ENCODE measurements around the gene SF1. TPM values are rescaled to one million over a fixed set of nuclear protein-coding genes. Genes with fewer than 3 reads are reported as not detected.
A peak's percentile ranks its signal among the peaks of the same experiment; 100 is the strongest.

SF1 gene
- total and polyA plus RNA-seq, 5 donors from 2014 or later, result 75.0 to 1,361 (median 91.8) TPM

GRCh38 chr11:64747961-64748665 lies 30.2 kb downstream of the SF1 start:
- peak overlapping the region in 3 of 4 donors; percentile 48 to 81 (median 77) for H3K4me3 Mint-ChIP-seq
- Histone ChIP-seq H3K9me3 (ENCODE audit: control insufficient read depth in 2 of 2, low read length in 2 of 2) (no peaks in the 10 kb centered on the region), H3K27ac (ENCODE audit: insufficient read depth, low read length, poor library complexity, severe bottlenecking) (no peak overlapping the region), H3K4me1 (ENCODE audit: control insufficient read depth, insufficient read depth, low read length, poor library complexity, severe bottlenecking) (peaks cover 35% of the 10 kb centered on the region), H3K36me3 (ENCODE audit: control insufficient read depth, insufficient read depth, low read length) (peaks cover 9% of the 10 kb centered on the region), H3K4me3 (ENCODE audit: low read depth, low read length) (no peak overlapping the region), H3K27me3 (ENCODE audit: control insufficient read depth, insufficient read depth, low read length) (no peaks in the 10 kb centered on the region)
- H3K9me3 Mint-ChIP-seq, result peaks cover 0 to 1% (median 0%) of the 10 kb centered on the region in 7 donors
- ATAC-seq (ENCODE audit: low read depth in 2 of 2) (no peak), DNase-seq (no peak)
- peaks cover 5% of the 10 kb centered on the region for H3K27me3 Mint-ChIP-seq
- peak overlapping the region; percentile 17 to 91 (median 83) for H3K27ac Mint-ChIP-seq
- H3K36me3 Mint-ChIP-seq, result peaks cover 20% of the 10 kb centered on the region
- peaks cover 5 to 54% (median 25%) of the 10 kb centered on the region in 4 donors for H3K4me1 Mint-ChIP-seq

- H3K36me3 ChIP-seq (ENCODE audit: control insufficient read depth, insufficient read depth, low read length), result peaks cover 3% of the 10 kb centered on the region
- peak overlapping the region; percentile 65 to 94 (median 76) for H3K4me3 Mint-ChIP-seq
- ATAC-seq (ENCODE audit: low read depth in 2 of 2) (no peak), DNase-seq (no peak)
- no peaks in the 10 kb centered on the region for H3K27me3 ChIP-seq (ENCODE audit: control insufficient read depth, insufficient read depth, low read length)
- H3K27ac Mint-ChIP-seq, result peak overlapping the region; percentile 43 to 99 (median 89)
- H3K9me3 ChIP-seq (ENCODE audit: control insufficient read depth in 2 of 2, low read length in 2 of 2), result no peaks in the 10 kb centered on the region
- peak overlapping the region; percentile 93 for H3K27ac ChIP-seq (ENCODE audit: insufficient read depth, low read length, poor library complexity, severe bottlenecking)
- H3K4me3 ChIP-seq (ENCODE audit: low read depth, low read length), result no peak overlapping the region
- peaks cover 0 to 1% (median 0%) of the 10 kb centered on the region in 7 donors for H3K9me3 Mint-ChIP-seq
- peaks cover 9% of the 10 kb centered on the region for H3K36me3 Mint-ChIP-seq
- H3K4me1 ChIP-seq (ENCODE audit: control insufficient read depth, insufficient read depth, low read length, poor library complexity, severe bottlenecking), result peaks cover 50% of the 10 kb centered on the region
- peaks cover 5% of the 10 kb centered on the region for H3K27me3 Mint-ChIP-seq
- H3K4me1 Mint-ChIP-seq, result peaks cover 5 to 47% (median 27%) of the 10 kb centered on the region in 4 donors
These were observed 31.9 kb downstream of the SF1 start for GRCh38 chr11:64746486-64746885.

- ATAC-seq (ENCODE audit: low read depth in 2 of 2), result peak; percentile 30 to 39
- Histone ChIP-seq H3K27me3 (ENCODE audit: control insufficient read depth, insufficient read depth, low read length) (no peaks in the 10 kb centered on the region), H3K4me1 (ENCODE audit: control insufficient read depth, insufficient read depth, low read length, poor library complexity, severe bottlenecking) (peaks cover 57% of the 10 kb centered on the region), H3K9me3 (ENCODE audit: control insufficient read depth in 2 of 2, low read length in 2 of 2) (no peaks in the 10 kb centered on the region), H3K4me3 (ENCODE audit: low read depth, low read length) (peak overlapping the region; percentile 70), H3K27ac (ENCODE audit: insufficient read depth, low read length, poor library complexity, severe bottlenecking) (peak overlapping the region; percentile 93), H3K36me3 (ENCODE audit: control insufficient read depth, insufficient read depth, low read length) (peaks cover 5% of the 10 kb centered on the region)
- Mint-ChIP-seq H3K9me3 (peaks cover 0 to 1% (median 0%) of the 10 kb centered on the region in 7 donors), H3K4me3 (peak overlapping the region; percentile 94 to 99 (median 96)), H3K27me3 (peaks cover 5% of the 10 kb centered on the region), H3K4me1 (peaks cover 3 to 49% (median 30%) of the 10 kb centered on the region in 4 donors), H3K36me3 (peaks cover 11% of the 10 kb centered on the region), H3K27ac (peak overlapping the region; percentile 98 to 99 (median 99))
- peak; percentile 68 to 91 (median 86) for DNase-seq
These were observed 32.6 kb downstream of the SF1 start for GRCh38 chr11:64745521-64746328.

- ATAC-seq (ENCODE audit: low read depth in 2 of 2) (peak; percentile 37 to 45), DNase-seq (peak; percentile 72 to 95 (median 92))
- Mint-ChIP-seq H3K4me1 (peaks cover 0 to 50% (median 30%) of the 10 kb centered on the region in 4 donors), H3K36me3 (peaks cover 13% of the 10 kb centered on the region), H3K27ac (peak overlapping the region; percentile 98 to 99 (median 99)), H3K4me3 (peak overlapping the region; percentile 94 to 99 (median 96)), H3K27me3 (peaks cover 5% of the 10 kb centered on the region), H3K9me3 (peaks cover 0 to 1% (median 0%) of the 10 kb centered on the region in 7 donors)
- H3K4me3 ChIP-seq (ENCODE audit: low read depth, low read length), result peak overlapping the region; percentile 70
- peaks cover 51% of the 10 kb centered on the region for H3K4me1 ChIP-seq (ENCODE audit: control insufficient read depth, insufficient read depth, low read length, poor library complexity, severe bottlenecking)
- H3K27me3 ChIP-seq (ENCODE audit: control insufficient read depth, insufficient read depth, low read length), result no peaks in the 10 kb centered on the region
- peaks cover 11% of the 10 kb centered on the region for H3K36me3 ChIP-seq (ENCODE audit: control insufficient read depth, insufficient read depth, low read length)
- peak overlapping the region; percentile 93 for H3K27ac ChIP-seq (ENCODE audit: insufficient read depth, low read length, poor library complexity, severe bottlenecking)
- H3K9me3 ChIP-seq (ENCODE audit: control insufficient read depth in 2 of 2, low read length in 2 of 2), result no peaks in the 10 kb centered on the region
These were observed 33.2 kb downstream of the SF1 start for GRCh38 chr11:64745189-64745520.

- DNase-seq, result peak in 2 of 3 donors; percentile 48 to 59
- peak overlapping the region; percentile 93 for H3K27ac ChIP-seq (ENCODE audit: insufficient read depth, low read length, poor library complexity, severe bottlenecking)
- ATAC-seq (ENCODE audit: low read depth in 2 of 2), result peak in 1 of 2 donors; percentile 0
- no peaks in the 10 kb centered on the region for H3K9me3 ChIP-seq (ENCODE audit: control insufficient read depth in 2 of 2, low read length in 2 of 2)
- H3K27ac Mint-ChIP-seq, result peak overlapping the region; percentile 92 to 100 (median 99)
- H3K4me1 ChIP-seq (ENCODE audit: control insufficient read depth, insufficient read depth, low read length, poor library complexity, severe bottlenecking), result peaks cover 51% of the 10 kb centered on the region
- no peaks in the 10 kb centered on the region for H3K9me3 Mint-ChIP-seq
- H3K4me1 Mint-ChIP-seq, result peaks cover 0 to 49% (median 30%) of the 10 kb centered on the region in 4 donors
- H3K27me3 Mint-ChIP-seq, result peaks cover 5% of the 10 kb centered on the region
- no peaks in the 10 kb centered on the region for H3K27me3 ChIP-seq (ENCODE audit: control insufficient read depth, insufficient read depth, low read length)
- peak overlapping the region; percentile 77 for H3K4me3 ChIP-seq (ENCODE audit: low read depth, low read length)
- peaks cover 15% of the 10 kb centered on the region for H3K36me3 Mint-ChIP-seq
- H3K4me3 Mint-ChIP-seq, result peak overlapping the region; percentile 94 to 100 (median 99)
- H3K36me3 ChIP-seq (ENCODE audit: control insufficient read depth, insufficient read depth, low read length), result peaks cover 16% of the 10 kb centered on the region
These were observed 33.7 kb downstream of the SF1 start for GRCh38 chr11:64744544-64745188.

- H3K4me1 ChIP-seq (ENCODE audit: control insufficient read depth, insufficient read depth, low read length, poor library complexity, severe bottlenecking), result peaks cover 51% of the 10 kb centered on the region
- peak within 1 kb of the TSS; percentile 94 to 100 (median 99) for H3K4me3 Mint-ChIP-seq
- peaks cover 23% of the 10 kb centered on the region for H3K36me3 ChIP-seq (ENCODE audit: control insufficient read depth, insufficient read depth, low read length)
These were observed 34.5 kb downstream of the SF1 start, which contains the start of gene RASGRP2 for GRCh38 chr11:64743591-64744543. Gene RASGRP2 (minus strand): TSS chr11:64744142. CDS start chr11:64742866, 1,276 bp downstream.

More at GRCh38 chr11:64743591-64744543, 34.5 kb downstream of the SF1 start, which contains the start of gene RASGRP2:
- Histone ChIP-seq H3K27me3 (ENCODE audit: control insufficient read depth, insufficient read depth, low read length) (no peaks in the 10 kb centered on the region), H3K9me3 (ENCODE audit: control insufficient read depth in 2 of 2, low read length in 2 of 2) (no peaks in the 10 kb centered on the region), H3K27ac (ENCODE audit: insufficient read depth, low read length, poor library complexity, severe bottlenecking) (peak within 1 kb of the TSS; percentile 93), H3K4me3 (ENCODE audit: low read depth, low read length) (peak within 1 kb of the TSS; percentile 77)
- Mint-ChIP-seq H3K9me3 (no peaks in the 10 kb centered on the region), H3K36me3 (peaks cover 22% of the 10 kb centered on the region), H3K27me3 (peaks cover 5% of the 10 kb centered on the region), H3K27ac (peak within 1 kb of the TSS; percentile 92 to 100 (median 99)), H3K4me1 (peaks cover 0 to 55% (median 33%) of the 10 kb centered on the region in 4 donors)
- ATAC-seq (ENCODE audit: low read depth in 2 of 2) (peak; percentile 52 to 55), DNase-seq (peak; percentile 75 to 89 (median 88))

All from CD4-positive, CD25-positive, alpha-beta regulatory T cell (primary cell).